H1 (cell line): ENCODE data around the gene CCDC63. TPM values are rescaled to one million over a fixed set of nuclear protein-coding genes. Genes with fewer than 3 reads are reported as not detected.

Experiments used
- CTCF ChIA-PET: fragments of 300-600 bp; sonication (Branson Sonifier 250); formaldehyde crosslinking; loops from one replicate; lab custom pipeline; 2021; ENCODE audit not compliant: partially characterized antibody; lab: Charles Lee
- POLR2A ChIA-PET: fragments of 300-600 bp; sonication (Branson Sonifier 250); formaldehyde crosslinking; loops from one replicate; lab custom pipeline; 2021; ENCODE audit warnings: inconsistent platforms; ENCODE audit not compliant: partially characterized antibody; lab: Charles Lee
- DNase-seq, 2 experiments: peaks; one replicate each; pipeline versions ENCODE4 v3.0.0 to v3.0.0-alpha.2; 2010 to 2022; ENCODE audit warnings: low spot score in 2 of 2, low read depth in 1 of 2, mixed read lengths in 1 of 2
- FAIRE-seq: peaks from 2 replicates; lab custom pipeline; 2011; peaks lifted over from hg19 to GRCh38; lab: Jason Lieb, UNC
- H2AFZ ChIP-seq: 2 replicates; pipeline ENCODE4 v1.8.1; 2012; ENCODE audit warnings: low read length, inconsistent platforms
- H2AK5ac ChIP-seq: 2 replicates; pipeline ENCODE4 v1.6.1; 2013; ENCODE audit warnings: low read depth, low read length
- H2BK120ac ChIP-seq: replicated peaks from 2 replicates; pipeline ENCODE3; 2013; ENCODE audit warnings: low read depth, low read length, inconsistent platforms
- H2BK12ac ChIP-seq: 2 replicates; pipeline ENCODE4 v1.6.1; 2013; ENCODE audit warnings: low read depth, low read length
- H2BK15ac ChIP-seq: 2 replicates; pipeline ENCODE4 v1.6.1; 2013; ENCODE audit warnings: low read length
- H2BK20ac ChIP-seq: 2 replicates; pipeline ENCODE4 v1.6.1; 2013; ENCODE audit warnings: low read length
- H2BK5ac ChIP-seq: 2 replicates; pipeline ENCODE4 v1.6.1; 2013; ENCODE audit warnings: low read depth, low read length
- H3K14ac ChIP-seq: 2 replicates; pipeline ENCODE4 v1.6.1; 2013; ENCODE audit warnings: inconsistent platforms; ENCODE audit not compliant: insufficient read length
- H3K18ac ChIP-seq: 2 replicates; pipeline ENCODE4 v1.6.1; 2013; ENCODE audit warnings: low read length; ENCODE audit errors: extremely low read depth
- H3K23ac ChIP-seq: 2 replicates; pipeline ENCODE4 v1.6.1; 2013; ENCODE audit warnings: inconsistent platforms; ENCODE audit not compliant: insufficient read length
- H3K23me2 ChIP-seq: 2 replicates; pipeline ENCODE4 v1.6.1; 2013; ENCODE audit warnings: low read depth, low read length
- H3K27ac ChIP-seq: 2 replicates; pipeline ENCODE4 v1.6.1; 2011; ENCODE audit warnings: low read depth, low read length, inconsistent platforms
- H3K27me3 ChIP-seq, 4 experiments: replicated peaks in 1 of 4; 1 replicate in 1 of 4; 2 replicates in 3 of 4; pipeline versions ENCODE4 v1.6.1 to v1.8.1; 2011 to 2013; ENCODE audit warnings: low read length in 3 of 4, mild to moderate bottlenecking in 3 of 4, inconsistent platforms in 2 of 4, mixed read lengths in 2 of 4, moderate library complexity in 1 of 4; ENCODE audit not compliant: control insufficient read depth in 3 of 4, insufficient read depth in 3 of 4; ENCODE audit errors: extremely low read depth in 1 of 4
- H3K36me3 ChIP-seq, 4 experiments: 2 replicates each; pipeline versions ENCODE4 v1.6.1 to v1.8.1; 2011 to 2013; ENCODE audit warnings: mild to moderate bottlenecking in 4 of 4, low read length in 3 of 4, moderate library complexity in 2 of 4, control low read depth in 1 of 4, inconsistent platforms in 1 of 4; ENCODE audit not compliant: insufficient read depth in 4 of 4, control insufficient read depth in 2 of 4
- H3K4ac ChIP-seq: replicated peaks from 2 replicates; pipeline ENCODE3; 2013; ENCODE audit warnings: low read length, low read depth, mixed read lengths, inconsistent platforms; ENCODE audit not compliant: insufficient read length
- H3K4me1 ChIP-seq, 4 experiments: replicated peaks in 1 of 4; 1 replicate in 1 of 4; 2 replicates in 3 of 4; pipeline versions ENCODE4 v1.6.1 to v1.8.1; 2011 to 2013; ENCODE audit warnings: low read length in 3 of 4, inconsistent platforms in 2 of 4, mixed read lengths in 1 of 4; ENCODE audit not compliant: insufficient read depth in 4 of 4, control insufficient read depth in 3 of 4
- H3K4me2 ChIP-seq, 2 experiments: 2 replicates each; pipeline versions ENCODE4 v1.6.1 to v1.8.1; 2011 to 2013; ENCODE audit warnings: low read depth in 2 of 2, low read length in 2 of 2, control low read depth in 1 of 2, inconsistent platforms in 1 of 2, mild to moderate bottlenecking in 1 of 2; ENCODE audit not compliant: insufficient read depth in 1 of 2
- H3K4me3 ChIP-seq, 4 experiments: fragments of 200-600, 300-600 bp in 1 of 4; sonication (generic), shearing (Covaris generic), sonication (Bioruptor Twin) in 1 of 4; 2 replicates each; pipeline versions ENCODE4 v1.5.1 to v1.8.1; 2011 to 2016; ENCODE audit warnings: low read length in 4 of 4, low read depth in 3 of 4, control low read depth in 2 of 4, inconsistent platforms in 2 of 4, mild to moderate bottlenecking in 2 of 4, mixed read lengths in 1 of 4, moderate library complexity in 1 of 4; ENCODE audit not compliant: insufficient read depth in 2 of 4; ENCODE audit errors: extremely low read depth in 1 of 4
- H3K56ac ChIP-seq: replicated peaks from 2 replicates; pipeline ENCODE3; 2013; ENCODE audit warnings: low read depth, mild to moderate bottlenecking, mixed read lengths, low read length, inconsistent platforms; ENCODE audit not compliant: insufficient read length
- H3K79me1 ChIP-seq: 2 replicates; pipeline ENCODE4 v1.6.1; 2013; ENCODE audit warnings: low read depth, low read length, control low read depth
- H3K79me2 ChIP-seq, 2 experiments: 2 replicates each; pipeline versions ENCODE4 v1.6.1 to v1.8.1; 2012 to 2013; ENCODE audit warnings: low read length in 2 of 2, mild to moderate bottlenecking in 2 of 2, inconsistent platforms in 1 of 2; ENCODE audit not compliant: insufficient read depth in 2 of 2, control insufficient read depth in 1 of 2
- H3K9ac ChIP-seq, 4 experiments: replicated peaks in 1 of 4; 1 replicate in 1 of 4; 2 replicates in 3 of 4; pipeline versions ENCODE4 v1.6.1 to v1.8.1; 2011 to 2013; ENCODE audit warnings: low read depth in 3 of 4, low read length in 3 of 4, control low read depth in 2 of 4, mild to moderate bottlenecking in 2 of 4, moderate library complexity in 2 of 4, inconsistent platforms in 1 of 4; ENCODE audit errors: extremely low read depth in 1 of 4
- H3K9me3 ChIP-seq, 2 experiments: 2 replicates each; pipeline versions ENCODE4 v1.6.1 to v1.8.1; 2012 to 2013; ENCODE audit warnings: mild to moderate bottlenecking in 2 of 2, moderate library complexity in 2 of 2, control low read depth in 1 of 2, inconsistent platforms in 1 of 2, low read depth in 1 of 2, low read length in 1 of 2, mixed read lengths in 1 of 2; ENCODE audit not compliant: insufficient read depth in 2 of 2
- H4K20me1 ChIP-seq, 2 experiments: replicated peaks in 1 of 2; 2 replicates each; pipeline versions ENCODE3 to v1.8.1; 2011 to 2013; ENCODE audit warnings: inconsistent platforms in 2 of 2, low read length in 2 of 2, mild to moderate bottlenecking in 1 of 2; ENCODE audit not compliant: insufficient read depth in 2 of 2, control insufficient read depth in 1 of 2
- H4K5ac ChIP-seq: 2 replicates; pipeline ENCODE4 v1.6.1; 2013; ENCODE audit warnings: low read length, low read depth, mixed read lengths, inconsistent platforms; ENCODE audit not compliant: insufficient read length
- H4K8ac ChIP-seq: 2 replicates; pipeline ENCODE4 v1.8.0; 2013; ENCODE audit warnings: mild to moderate bottlenecking, moderate library complexity, low read length, inconsistent platforms; ENCODE audit not compliant: insufficient read depth; ENCODE audit errors: extremely low read depth
- H4K91ac ChIP-seq: replicated peaks from 2 replicates; pipeline ENCODE3; 2013; ENCODE audit warnings: low read length, mixed read lengths, inconsistent platforms; ENCODE audit not compliant: insufficient read length
- WGBS, 2 experiments: shearing (Covaris generic) in 1 of 2; methylation state at CpG; one replicate each; pipeline versions ENCODE4 v1.1.6 to v1.1.7; 2013 to 2015; ENCODE audit warnings: low lambda C conversion rate in 2 of 2, mixed read lengths in 2 of 2, inconsistent platforms in 1 of 2, low coverage in 1 of 2, missing lambda C conversion rate in 1 of 2; ENCODE audit not compliant: insufficient replicate concordance in 2 of 2, insufficient coverage in 1 of 2, insufficient read length in 1 of 2; ENCODE audit errors: extremely low coverage in 1 of 2, missing lambda C conversion rate in 1 of 2; 5-methylcytosine and 5-hydroxymethylcytosine counted together
- polyA plus RNA-seq, 7 experiments: library from polyadenylated mRNA; depleted of rRNA in 3 of 7; stranded (reverse) in 5 of 7; unstranded in 2 of 7; fragments of >200 nt in 5 of 7; fragments of 200-250 nt in 2 of 7; gene quantifications; 1 replicate in 5 of 7; 2 replicates in 1 of 7; 4 replicates in 1 of 7; pipeline versions ENCODE4 v1.2.1 to v1.2.3, GENCODE V29; 2011 to 2013; ENCODE audit warnings: missing spikeins in 2 of 7, mixed read lengths in 2 of 7
- total RNA-seq: library from RNA; stranded (reverse); fragmentation: NEBNext Ultra II Directional; extraction: Animal tissue kit (Norgen Biotek cat#: 25700); gene quantifications from 2 replicates; pipeline ENCODE4 v1.2.1, GENCODE V29; 2021

The CCDC63 gene
- total and polyA plus RNA-seq, 2 of the 8 experiments (the other 6 are each of a cell fraction or from before 2014, with no cell fraction given): 0.42 to 0.93 TPM

DNA sequence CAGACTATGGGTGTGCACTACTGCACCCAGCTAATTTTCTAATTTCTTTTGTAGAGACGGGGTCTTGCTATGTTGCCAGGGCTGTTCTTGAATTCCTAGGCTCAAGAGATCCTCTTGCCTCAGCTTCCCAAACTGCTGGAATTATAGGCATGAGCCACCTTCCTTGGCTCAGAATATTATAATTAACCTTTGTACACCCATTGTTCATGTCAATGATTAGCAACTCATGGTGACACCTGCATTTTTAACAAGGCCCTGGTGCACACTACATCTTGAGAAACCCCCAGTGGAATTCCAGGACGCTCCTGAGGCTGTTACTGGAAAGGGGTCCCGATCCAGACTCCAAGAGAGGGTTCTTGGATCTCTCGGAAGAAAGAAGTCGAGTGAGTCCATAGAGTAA lies 28.3 kb upstream of the CCDC63 start:
- H3K23me2 ChIP-seq: no peaks in the 10 kb centered on the region
- H2AK5ac ChIP-seq: no peak overlapping the region
- no peaks in the 10 kb centered on the region for H3K79me1 ChIP-seq
- CTCF ChIA-PET: no interaction called here
- WGBS, 2 experiments: 89% methylated on average over 5 of the region's 5 CpGs; no CpG with 5 or more reads in 1 of the 2 experiments
- no peak overlapping the region for H3K18ac ChIP-seq
- H3K9ac ChIP-seq: no peak overlapping the region
- H4K5ac ChIP-seq: no peak overlapping the region
- POLR2A ChIA-PET: no interaction called here
- FAIRE-seq (no peak), DNase-seq (no peak)
- no peak overlapping the region for H3K27ac ChIP-seq
- H3K4me3 ChIP-seq: no peak overlapping the region
- H3K4me1 ChIP-seq: peaks cover 7 to 24% (median 11%) of the 10 kb centered on the region in 4 experiments
- H2BK12ac ChIP-seq: 0 out of 2 replicates have a peak overlapping the region, but pooled peaks have one; percentile 9
- no peaks in the 10 kb centered on the region for H3K79me2 ChIP-seq
- no peak overlapping the region for H2AFZ ChIP-seq
- H4K8ac ChIP-seq: no peak overlapping the region
- H2BK120ac ChIP-seq: no peak overlapping the region
- H3K23ac ChIP-seq: no peak overlapping the region
- no peaks in the 10 kb centered on the region for H3K36me3 ChIP-seq
- peaks cover 3 to 18% (median 17%) of the 10 kb centered on the region in 4 experiments; a peak in 6 of 7 replicates for H3K27me3 ChIP-seq
- no peak overlapping the region for H3K4ac ChIP-seq
- H2BK20ac ChIP-seq: no peak overlapping the region
- no peak overlapping the region for H4K91ac ChIP-seq
- no peak overlapping the region for H3K56ac ChIP-seq
- no peak overlapping the region for H2BK5ac ChIP-seq
- no peak overlapping the region for H3K14ac ChIP-seq
- H2BK15ac ChIP-seq: no peak overlapping the region
- H3K4me2 ChIP-seq: no peak overlapping the region
- no peaks in the 10 kb centered on the region for H3K9me3 ChIP-seq
- H4K20me1 ChIP-seq: peaks cover 2% of the 10 kb centered on the region in 2 experiments
